Dermis blood vessel endothelial cell (primary cell): ENCODE measurements around the gene TDRD12. TPM values are rescaled to one million over a fixed set of nuclear protein-coding genes. Genes with fewer than 3 reads are reported as not detected.
"Not testable (repeated sequence)": the region's sequence is repeated elsewhere in the genome, so short reads cannot be mapped to it uniquely, and the experiment has no call there.

Source experiments
- DNase-seq: peaks from one replicate; pipeline ENCODE4 v3.0.0; 2010
- total RNA-seq: library from RNA; depleted of rRNA; stranded (reverse); fragments of >200 nt; gene quantifications from 2 replicates; pipeline ENCODE4 v1.2.3, GENCODE V29; 2014

TDRD12 gene
- total RNA-seq, 1 donor from 2014 or later: 0.17 TPM

GRCh38 chr19:32842061-32842460 lies 122.5 kb downstream of the TDRD12 start:
- no peak for DNase-seq

- no peak for DNase-seq
Measured at GRCh38 chr19:32843716-32844245, 124.2 kb downstream of the TDRD12 start.

- DNase-seq: not testable (repeated sequence)
Measured at GRCh38 chr19:32848035-32848434, 128.5 kb downstream of the TDRD12 start.

GRCh38 chr19:32852216-32852615 lies 132.6 kb downstream of the TDRD12 start:
- no peak for DNase-seq

GRCh38 chr19:32856818-32857217 lies 137.3 kb downstream of the TDRD12 start:
- DNase-seq: not testable (repeated sequence)

GRCh38 chr19:32857584-32857983 lies 138.0 kb downstream of the TDRD12 start:
- no peak for DNase-seq

GRCh38 chr19:32858155-32858554 lies 138.6 kb downstream of the TDRD12 start:
- no peak for DNase-seq

GRCh38 chr19:32858559-32858958 lies 139.0 kb downstream of the TDRD12 start:
- no peak for DNase-seq

- no peak for DNase-seq
Measured at GRCh38 chr19:32859591-32859990, 140.0 kb downstream of the TDRD12 start.

- no peak for DNase-seq
Measured at GRCh38 chr19:32861596-32861995, 142.0 kb downstream of the TDRD12 start.

GRCh38 chr19:32862173-32862572 lies 142.6 kb downstream of the TDRD12 start:
- no peak for DNase-seq

- DNase-seq: no peak
Measured at GRCh38 chr19:32862741-32863140, 143.2 kb downstream of the TDRD12 start.

GRCh38 chr19:32863301-32863700 lies 143.7 kb downstream of the TDRD12 start:
- DNase-seq: no peak

GRCh38 chr19:32863841-32864240 lies 144.3 kb downstream of the TDRD12 start:
- DNase-seq: no peak

- no peak for DNase-seq
Measured at GRCh38 chr19:32864318-32865007, 144.9 kb downstream of the TDRD12 start.

- no peak for DNase-seq
Measured at GRCh38 chr19:32865326-32865725, 145.8 kb downstream of the TDRD12 start.

GRCh38 chr19:32866061-32866460 lies 146.5 kb downstream of the TDRD12 start:
- no peak for DNase-seq

GRCh38 chr19:32866564-32867265 lies 147.1 kb downstream of the TDRD12 start:
- no peak for DNase-seq

- DNase-seq: not testable (repeated sequence)
Measured at GRCh38 chr19:32867436-32867835, 147.9 kb downstream of the TDRD12 start.

GRCh38 chr19:32868206-32868950 lies 148.8 kb downstream of the TDRD12 start:
- DNase-seq: no peak

GRCh38 chr19:32869369-32869965 lies 149.9 kb downstream of the TDRD12 start, which contains the start of gene SLC7A9:
SLC7A9 (minus strand) TSS chr19:32869767; CDS start chr19:32868534, 1,233 bp downstream.
- DNase-seq: no peak

- DNase-seq: peak; percentile 32
Measured at GRCh38 chr19:32869966-32870573, 150.5 kb downstream of the TDRD12 start.
